ENCODE data around the gene ENKD1. TPM values are rescaled to one million over a fixed set of nuclear protein-coding genes. Genes with fewer than 3 reads are reported as not detected.

ENKD1 gene
- total and polyA plus RNA-seq, 2 of the 13 experiments (the other 11 are each of a cell fraction or from before 2014, with no cell fraction given) = 10.8 to 20.8 TPM

GRCh38 chr16:67659675-67660563, 6.6 kb downstream of the ENKD1 start, which contains the start of gene ACD (continued):
- no peak for TF ChIP-seq ZNF235 (CRISPR knock-in tag; IDR thresholded peaks at IDR 0.05; ENCODE audit: borderline replicate concordance)
- no peak for TF ChIP-seq TCF12 (IDR thresholded peaks at IDR 0.05)
- peak; percentile 55; the same call in 1 of the 2 replicates for TF ChIP-seq TCF12 (CRISPR knock-in tag; IDR thresholded peaks at IDR 0.05)
- no peak; the same call in 1 of the 2 replicates for TF ChIP-seq REL (CRISPR knock-in tag; conservative IDR thresholded peaks at IDR 0.05)
- TF ChIP-seq ZKSCAN8 (CRISPR knock-in tag; IDR thresholded peaks at IDR 0.05; ENCODE audit: borderline replicate concordance) = peak; percentile 31; the same call in 1 of the 2 replicates
- TF ChIP-seq RFX3 (CRISPR knock-in tag; IDR thresholded peaks at IDR 0.05) = no peak
- 0 out of 2 replicates have a peak, but pooled peaks have one; percentile 9 for TF ChIP-seq ZHX2 (IDR thresholded peaks at IDR 0.05; ENCODE audit: low read depth)
- TF ChIP-seq ZHX2 (CRISPR knock-in tag; IDR thresholded peaks at IDR 0.05; ENCODE audit: borderline replicate concordance) = no peak; the same call in none of the 2 replicates
- peak; percentile 76; the same call in 1 of the 2 replicates for TF ChIP-seq SPEN (CRISPR knock-in tag; IDR thresholded peaks at IDR 0.05; ENCODE audit: low read depth)
- TF ChIP-seq HOXA5 (CRISPR knock-in tag; IDR thresholded peaks at IDR 0.05) = peak; percentile 52
- TF ChIP-seq STAT5B (CRISPR knock-in tag; IDR thresholded peaks at IDR 0.05) = 0 out of 2 replicates have a peak, but pooled peaks have one; percentile 26
- no peak for TF ChIP-seq CCAR2 (optimal IDR thresholded peaks at IDR 0.05; ENCODE audit: low read depth, low read length)
- TF ChIP-seq SATB2 (CRISPR knock-in tag; IDR thresholded peaks at IDR 0.05) = peak; percentile 37
- TF ChIP-seq, protein P1, sequence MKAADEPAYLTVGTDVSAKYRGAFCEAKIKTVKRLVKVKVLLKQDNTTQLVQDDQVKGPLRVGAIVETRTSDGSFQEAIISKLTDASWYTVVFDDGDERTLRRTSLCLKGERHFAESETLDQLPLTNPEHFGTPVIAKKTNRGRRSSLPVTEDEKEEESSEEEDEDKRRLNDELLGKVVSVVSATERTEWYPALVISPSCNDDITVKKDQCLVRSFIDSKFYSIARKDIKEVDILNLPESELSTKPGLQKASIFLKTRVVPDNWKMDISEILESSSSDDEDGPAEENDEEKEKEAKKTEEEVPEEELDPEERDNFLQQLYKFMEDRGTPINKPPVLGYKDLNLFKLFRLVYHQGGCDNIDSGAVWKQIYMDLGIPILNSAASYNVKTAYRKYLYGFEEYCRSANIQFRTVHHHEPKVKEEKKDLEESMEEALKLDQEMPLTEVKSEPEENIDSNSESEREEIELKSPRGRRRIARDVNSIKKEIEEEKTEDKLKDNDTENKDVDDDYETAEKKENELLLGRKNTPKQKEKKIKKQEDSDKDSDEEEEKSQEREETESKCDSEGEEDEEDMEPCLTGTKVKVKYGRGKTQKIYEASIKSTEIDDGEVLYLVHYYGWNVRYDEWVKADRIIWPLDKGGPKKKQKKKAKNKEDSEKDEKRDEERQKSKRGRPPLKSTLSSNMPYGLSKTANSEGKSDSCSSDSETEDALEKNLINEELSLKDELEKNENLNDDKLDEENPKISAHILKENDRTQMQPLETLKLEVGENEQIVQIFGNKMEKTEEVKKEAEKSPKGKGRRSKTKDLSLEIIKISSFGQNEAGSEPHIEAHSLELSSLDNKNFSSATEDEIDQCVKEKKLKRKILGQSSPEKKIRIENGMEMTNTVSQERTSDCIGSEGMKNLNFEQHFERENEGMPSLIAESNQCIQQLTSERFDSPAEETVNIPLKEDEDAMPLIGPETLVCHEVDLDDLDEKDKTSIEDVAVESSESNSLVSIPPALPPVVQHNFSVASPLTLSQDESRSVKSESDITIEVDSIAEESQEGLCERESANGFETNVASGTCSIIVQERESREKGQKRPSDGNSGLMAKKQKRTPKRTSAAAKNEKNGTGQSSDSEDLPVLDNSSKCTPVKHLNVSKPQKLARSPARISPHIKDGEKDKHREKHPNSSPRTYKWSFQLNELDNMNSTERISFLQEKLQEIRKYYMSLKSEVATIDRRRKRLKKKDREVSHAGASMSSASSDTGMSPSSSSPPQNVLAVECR (CRISPR knock-in tag; IDR thresholded peaks at IDR 0.05; ENCODE audit: borderline replicate concordance) = peak; percentile 91
- TF ChIP-seq, protein P2, sequence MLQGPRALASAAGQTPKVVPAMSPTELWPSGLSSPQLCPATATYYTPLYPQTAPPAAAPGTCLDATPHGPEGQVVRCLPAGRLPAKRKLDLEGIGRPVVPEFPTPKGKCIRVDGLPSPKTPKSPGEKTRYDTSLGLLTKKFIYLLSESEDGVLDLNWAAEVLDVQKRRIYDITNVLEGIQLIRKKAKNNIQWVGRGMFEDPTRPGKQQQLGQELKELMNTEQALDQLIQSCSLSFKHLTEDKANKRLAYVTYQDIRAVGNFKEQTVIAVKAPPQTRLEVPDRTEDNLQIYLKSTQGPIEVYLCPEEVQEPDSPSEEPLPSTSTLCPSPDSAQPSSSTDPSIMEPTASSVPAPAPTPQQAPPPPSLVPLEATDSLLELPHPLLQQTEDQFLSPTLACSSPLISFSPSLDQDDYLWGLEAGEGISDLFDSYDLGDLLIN (CRISPR knock-in tag; IDR thresholded peaks at IDR 0.05; ENCODE audit: borderline replicate concordance) = peak; percentile 13; the same call in 1 of the 2 replicates
- 0 out of 2 replicates have a peak, but pooled peaks have one; percentile 24 for TF ChIP-seq RELA (CRISPR knock-in tag; IDR thresholded peaks at IDR 0.05)
- no peak for TF ChIP-seq BRCA1 (CRISPR knock-in tag; IDR thresholded peaks at IDR 0.05)
- no peak for TF ChIP-seq TCF7L2 (IDR thresholded peaks at IDR 0.05; ENCODE audit: low read depth, low read length)

Measured in HepG2 (cell line).